H1 (cell line): ENCODE results near the gene TYRO3. TPM values are rescaled to one million over a fixed set of nuclear protein-coding genes. Genes with fewer than 3 reads are reported as not detected.
"Not testable (repeated sequence)": the region's sequence is repeated elsewhere in the genome, so short reads cannot be mapped to it uniquely, and the experiment has no call there.

Experiments used
- CTCF ChIA-PET: fragments of 300-600 bp; sonication (Branson Sonifier 250); formaldehyde crosslinking; loops from one replicate; lab custom pipeline; 2021; ENCODE audit not compliant: partially characterized antibody; lab: Charles Lee
- POLR2A ChIA-PET: fragments of 300-600 bp; sonication (Branson Sonifier 250); formaldehyde crosslinking; loops from one replicate; lab custom pipeline; 2021; ENCODE audit warnings: inconsistent platforms; ENCODE audit not compliant: partially characterized antibody; lab: Charles Lee
- DNase-seq, 2 experiments: peaks; one replicate each; pipeline versions ENCODE4 v3.0.0 to v3.0.0-alpha.2; 2010 to 2022; ENCODE audit warnings: low spot score in 2 of 2, low read depth in 1 of 2, mixed read lengths in 1 of 2
- FAIRE-seq: peaks from 2 replicates; lab custom pipeline; 2011; peaks lifted over from hg19 to GRCh38; lab: Jason Lieb, UNC
- H2AFZ ChIP-seq: 2 replicates; pipeline ENCODE4 v1.8.1; 2012; ENCODE audit warnings: low read length, inconsistent platforms
- H2AK5ac ChIP-seq: 2 replicates; pipeline ENCODE4 v1.6.1; 2013; ENCODE audit warnings: low read depth, low read length
- H2BK120ac ChIP-seq: replicated peaks from 2 replicates; pipeline ENCODE3; 2013; ENCODE audit warnings: low read depth, low read length, inconsistent platforms
- H2BK12ac ChIP-seq: 2 replicates; pipeline ENCODE4 v1.6.1; 2013; ENCODE audit warnings: low read depth, low read length
- H2BK15ac ChIP-seq: 2 replicates; pipeline ENCODE4 v1.6.1; 2013; ENCODE audit warnings: low read length
- H2BK20ac ChIP-seq: 2 replicates; pipeline ENCODE4 v1.6.1; 2013; ENCODE audit warnings: low read length
- H2BK5ac ChIP-seq: 2 replicates; pipeline ENCODE4 v1.6.1; 2013; ENCODE audit warnings: low read depth, low read length
- H3K14ac ChIP-seq: 2 replicates; pipeline ENCODE4 v1.6.1; 2013; ENCODE audit warnings: inconsistent platforms; ENCODE audit not compliant: insufficient read length
- H3K18ac ChIP-seq: 2 replicates; pipeline ENCODE4 v1.6.1; 2013; ENCODE audit warnings: low read length; ENCODE audit errors: extremely low read depth
- H3K23ac ChIP-seq: 2 replicates; pipeline ENCODE4 v1.6.1; 2013; ENCODE audit warnings: inconsistent platforms; ENCODE audit not compliant: insufficient read length
- H3K23me2 ChIP-seq: 2 replicates; pipeline ENCODE4 v1.6.1; 2013; ENCODE audit warnings: low read depth, low read length
- H3K27ac ChIP-seq: 2 replicates; pipeline ENCODE4 v1.6.1; 2011; ENCODE audit warnings: low read depth, low read length, inconsistent platforms
- H3K27me3 ChIP-seq, 4 experiments: replicated peaks in 1 of 4; 1 replicate in 1 of 4; 2 replicates in 3 of 4; pipeline versions ENCODE4 v1.6.1 to v1.8.1; 2011 to 2013; ENCODE audit warnings: low read length in 3 of 4, mild to moderate bottlenecking in 3 of 4, inconsistent platforms in 2 of 4, mixed read lengths in 2 of 4, moderate library complexity in 1 of 4; ENCODE audit not compliant: control insufficient read depth in 3 of 4, insufficient read depth in 3 of 4; ENCODE audit errors: extremely low read depth in 1 of 4
- H3K36me3 ChIP-seq, 4 experiments: 2 replicates each; pipeline versions ENCODE4 v1.6.1 to v1.8.1; 2011 to 2013; ENCODE audit warnings: mild to moderate bottlenecking in 4 of 4, low read length in 3 of 4, moderate library complexity in 2 of 4, control low read depth in 1 of 4, inconsistent platforms in 1 of 4; ENCODE audit not compliant: insufficient read depth in 4 of 4, control insufficient read depth in 2 of 4
- H3K4ac ChIP-seq: replicated peaks from 2 replicates; pipeline ENCODE3; 2013; ENCODE audit warnings: low read length, low read depth, mixed read lengths, inconsistent platforms; ENCODE audit not compliant: insufficient read length
- H3K4me1 ChIP-seq, 4 experiments: replicated peaks in 1 of 4; 1 replicate in 1 of 4; 2 replicates in 3 of 4; pipeline versions ENCODE4 v1.6.1 to v1.8.1; 2011 to 2013; ENCODE audit warnings: low read length in 3 of 4, inconsistent platforms in 2 of 4, mixed read lengths in 1 of 4; ENCODE audit not compliant: insufficient read depth in 4 of 4, control insufficient read depth in 3 of 4
- H3K4me2 ChIP-seq, 2 experiments: 2 replicates each; pipeline versions ENCODE4 v1.6.1 to v1.8.1; 2011 to 2013; ENCODE audit warnings: low read depth in 2 of 2, low read length in 2 of 2, control low read depth in 1 of 2, inconsistent platforms in 1 of 2, mild to moderate bottlenecking in 1 of 2; ENCODE audit not compliant: insufficient read depth in 1 of 2
- H3K4me3 ChIP-seq, 4 experiments: fragments of 200-600, 300-600 bp in 1 of 4; sonication (generic), shearing (Covaris generic), sonication (Bioruptor Twin) in 1 of 4; 2 replicates each; pipeline versions ENCODE4 v1.5.1 to v1.8.1; 2011 to 2016; ENCODE audit warnings: low read length in 4 of 4, low read depth in 3 of 4, control low read depth in 2 of 4, inconsistent platforms in 2 of 4, mild to moderate bottlenecking in 2 of 4, mixed read lengths in 1 of 4, moderate library complexity in 1 of 4; ENCODE audit not compliant: insufficient read depth in 2 of 4; ENCODE audit errors: extremely low read depth in 1 of 4
- H3K56ac ChIP-seq: replicated peaks from 2 replicates; pipeline ENCODE3; 2013; ENCODE audit warnings: low read depth, mild to moderate bottlenecking, mixed read lengths, low read length, inconsistent platforms; ENCODE audit not compliant: insufficient read length
- H3K79me1 ChIP-seq: 2 replicates; pipeline ENCODE4 v1.6.1; 2013; ENCODE audit warnings: low read depth, low read length, control low read depth
- H3K79me2 ChIP-seq, 2 experiments: 2 replicates each; pipeline versions ENCODE4 v1.6.1 to v1.8.1; 2012 to 2013; ENCODE audit warnings: low read length in 2 of 2, mild to moderate bottlenecking in 2 of 2, inconsistent platforms in 1 of 2; ENCODE audit not compliant: insufficient read depth in 2 of 2, control insufficient read depth in 1 of 2
- H3K9ac ChIP-seq, 4 experiments: replicated peaks in 1 of 4; 1 replicate in 1 of 4; 2 replicates in 3 of 4; pipeline versions ENCODE4 v1.6.1 to v1.8.1; 2011 to 2013; ENCODE audit warnings: low read depth in 3 of 4, low read length in 3 of 4, control low read depth in 2 of 4, mild to moderate bottlenecking in 2 of 4, moderate library complexity in 2 of 4, inconsistent platforms in 1 of 4; ENCODE audit errors: extremely low read depth in 1 of 4
- H3K9me3 ChIP-seq, 2 experiments: 2 replicates each; pipeline versions ENCODE4 v1.6.1 to v1.8.1; 2012 to 2013; ENCODE audit warnings: mild to moderate bottlenecking in 2 of 2, moderate library complexity in 2 of 2, control low read depth in 1 of 2, inconsistent platforms in 1 of 2, low read depth in 1 of 2, low read length in 1 of 2, mixed read lengths in 1 of 2; ENCODE audit not compliant: insufficient read depth in 2 of 2
- H4K20me1 ChIP-seq, 2 experiments: replicated peaks in 1 of 2; 2 replicates each; pipeline versions ENCODE3 to v1.8.1; 2011 to 2013; ENCODE audit warnings: inconsistent platforms in 2 of 2, low read length in 2 of 2, mild to moderate bottlenecking in 1 of 2; ENCODE audit not compliant: insufficient read depth in 2 of 2, control insufficient read depth in 1 of 2
- H4K5ac ChIP-seq: 2 replicates; pipeline ENCODE4 v1.6.1; 2013; ENCODE audit warnings: low read length, low read depth, mixed read lengths, inconsistent platforms; ENCODE audit not compliant: insufficient read length
- H4K8ac ChIP-seq: 2 replicates; pipeline ENCODE4 v1.8.0; 2013; ENCODE audit warnings: mild to moderate bottlenecking, moderate library complexity, low read length, inconsistent platforms; ENCODE audit not compliant: insufficient read depth; ENCODE audit errors: extremely low read depth
- H4K91ac ChIP-seq: replicated peaks from 2 replicates; pipeline ENCODE3; 2013; ENCODE audit warnings: low read length, mixed read lengths, inconsistent platforms; ENCODE audit not compliant: insufficient read length
- WGBS, 2 experiments: shearing (Covaris generic) in 1 of 2; methylation state at CpG; one replicate each; pipeline versions ENCODE4 v1.1.6 to v1.1.7; 2013 to 2015; ENCODE audit warnings: low lambda C conversion rate in 2 of 2, mixed read lengths in 2 of 2, inconsistent platforms in 1 of 2, low coverage in 1 of 2, missing lambda C conversion rate in 1 of 2; ENCODE audit not compliant: insufficient replicate concordance in 2 of 2, insufficient coverage in 1 of 2, insufficient read length in 1 of 2; ENCODE audit errors: extremely low coverage in 1 of 2, missing lambda C conversion rate in 1 of 2; 5-methylcytosine and 5-hydroxymethylcytosine counted together
- polyA plus RNA-seq, 7 experiments: library from polyadenylated mRNA; depleted of rRNA in 3 of 7; stranded (reverse) in 5 of 7; unstranded in 2 of 7; fragments of >200 nt in 5 of 7; fragments of 200-250 nt in 2 of 7; gene quantifications; 1 replicate in 5 of 7; 2 replicates in 1 of 7; 4 replicates in 1 of 7; pipeline versions ENCODE4 v1.2.1 to v1.2.3, GENCODE V29; 2011 to 2013; ENCODE audit warnings: missing spikeins in 2 of 7, mixed read lengths in 2 of 7
- total RNA-seq: library from RNA; stranded (reverse); fragmentation: NEBNext Ultra II Directional; extraction: Animal tissue kit (Norgen Biotek cat#: 25700); gene quantifications from 2 replicates; pipeline ENCODE4 v1.2.1, GENCODE V29; 2021

The TYRO3 gene
- total and polyA plus RNA-seq, 2 of the 8 experiments (the other 6 are each of a cell fraction or from before 2014, with no cell fraction given): 82.7 to 98.8 TPM

DNA sequence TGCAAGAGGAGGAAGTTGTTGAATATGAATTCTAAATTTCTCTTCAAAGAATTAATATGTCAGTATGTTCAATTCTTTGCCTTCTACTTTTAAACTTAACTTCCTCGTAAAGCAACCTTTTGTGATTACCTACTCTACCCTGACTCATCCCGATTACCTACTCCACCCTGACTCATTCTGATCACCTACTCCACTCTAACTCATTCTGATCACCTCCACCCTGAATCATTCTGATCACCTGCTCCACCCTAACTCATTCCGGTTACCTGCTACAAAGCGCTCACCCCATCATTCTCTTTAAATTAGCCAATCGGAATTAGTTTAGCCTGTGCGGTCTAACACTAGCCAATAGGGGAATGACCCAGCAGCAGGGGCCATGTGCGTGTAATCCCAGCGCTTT, 33.7 kb downstream of the TYRO3 start:
- ChIA-PET CTCF (interaction anchor here (1.1 to 5.6 kb wide), 6 partner anchors 11 to 181 kb away, joined by 3 to 29 read pairs (median 18); partner anchors contain the start of gene MAPKBP1), POLR2A (interaction anchor here (1.0 to 29.7 kb wide), 3 partner anchors 7 to 30 kb away, joined by 3 to 643 read pairs (median 11); partner anchors contain the start of gene TYRO3)
- not testable (repeated sequence) for H3K23me2 ChIP-seq, H3K9me3 ChIP-seq, H3K27me3 ChIP-seq, H2BK12ac ChIP-seq, DNase-seq, H4K5ac ChIP-seq, H4K20me1 ChIP-seq, H3K4me3 ChIP-seq, H2AK5ac ChIP-seq, H3K79me2 ChIP-seq, H3K18ac ChIP-seq, H4K91ac ChIP-seq, H3K9ac ChIP-seq, H2AFZ ChIP-seq, H3K36me3 ChIP-seq, H4K8ac ChIP-seq, H3K4me1 ChIP-seq, FAIRE-seq, H2BK120ac ChIP-seq, H2BK20ac ChIP-seq, H3K4me2 ChIP-seq, H3K79me1 ChIP-seq, H3K56ac ChIP-seq, H2BK15ac ChIP-seq, H2BK5ac ChIP-seq, H3K4ac ChIP-seq, H3K23ac ChIP-seq, H3K27ac ChIP-seq, H3K14ac ChIP-seq
- WGBS, 2 experiments: 91% methylated on average over 8 of the region's 8 CpGs; no CpG with 5 or more reads in 1 of the 2 experiments
